Heart left ventricle (tissue), 13 donors: ENCODE results near the gene RNF19B.

Source experiments
- POLR2A ChIP-seq, 2 donors: fragments of 450-650 bp; IDR thresholded peaks; one replicate each; pipeline ENCODE4 v1.6.1; 2017; ENCODE audit warnings: antibody characterized with exemption in 2 of 2, mild to moderate bottlenecking in 2 of 2, moderate library complexity in 2 of 2
- TF ChIP-seq, protein P1 (sequence below), 12 donors: fragments of 200-600 bp; sonication (generic) in 4 of 12; IDR thresholded peaks; one replicate each; pipeline versions ENCODE4 v1.5.0 to v1.8.0; 2018 to 2022; ENCODE audit warnings: antibody characterized with exemption in 12 of 12, mild to moderate bottlenecking in 5 of 12
- donor health status: ischemic (EF 13 %, LVEDD 7.1; RV severe dilation, severe dysfunction).
- donor health status: DM: no; HTN: yes; CAD: no.
- donor health status: DM: no; HTN: no; CAD: no.
- donor health status: ischemic (EF 25% LVEDD 6.9; RV normal size, moderate dysfunction).
- donor health status: ischemic (EF 25% LVEDD 5.7; RV mildly dilated, moderate dysfunction).
- donor health status: ischemic (EF 35%, LVEDD 5.7; RV mildly dilated, moderate dysfunction).
- donor health status: nonischemic (EF 11% LVEDD 7.7; RV severe dilation, severe dysfunction).
- donor health status: DM: yes; HTN: yes; CAD: no.
- donor health status: PGD.
- donor health status: ischemic (EF 29% LVEDD 5.4; RV normal size, mild dysfunction).
- donor health status: nonischemic (EF 23%, LVEDD 6.1; RV moderate dilation, normal function).

DNA sequence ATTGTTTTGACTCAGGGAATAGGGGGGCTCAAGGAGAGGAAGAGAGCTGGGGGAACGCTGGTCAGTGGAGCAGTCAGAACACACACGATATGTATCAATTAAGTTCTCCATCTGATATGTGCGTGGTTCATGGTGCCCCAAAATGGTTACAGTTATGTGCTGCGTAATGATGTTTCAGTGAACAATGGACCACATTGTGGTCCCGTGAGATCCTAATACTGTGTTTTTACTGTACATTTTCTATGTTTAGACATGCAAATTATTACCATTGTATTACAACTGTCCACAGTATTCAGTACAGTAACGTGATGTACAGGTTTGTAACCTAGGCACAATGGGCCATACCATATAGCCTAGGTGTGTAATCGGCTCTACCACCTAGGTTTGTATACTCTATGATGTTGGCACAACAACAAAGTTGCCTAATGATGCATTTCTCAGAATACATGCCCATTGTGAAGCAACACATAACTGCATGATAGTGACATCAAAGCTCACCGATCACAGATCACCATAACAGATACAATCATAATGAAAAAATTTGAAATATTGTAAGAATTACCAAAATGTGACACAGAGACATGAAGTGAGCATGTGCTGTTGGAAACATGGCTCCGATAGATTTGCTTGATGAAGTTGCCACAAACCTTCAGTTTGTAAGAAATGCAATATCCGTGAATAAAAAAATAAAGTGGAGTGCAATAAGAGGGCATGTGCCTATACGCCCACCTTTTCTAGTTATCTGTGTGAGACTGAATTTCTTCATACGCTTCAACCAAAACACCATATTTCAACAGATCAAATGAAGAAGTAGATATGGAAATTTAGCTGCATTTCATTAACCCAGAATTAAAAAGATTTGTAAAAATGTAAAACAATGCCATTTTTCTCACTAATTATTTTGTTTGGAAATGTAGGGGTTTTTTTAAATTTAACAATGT is 48.6 kb downstream of the RNF19B start:
- TF ChIP-seq POLR2A (IDR thresholded peaks at IDR 0.05), result no peak
- TF ChIP-seq, protein P1, sequence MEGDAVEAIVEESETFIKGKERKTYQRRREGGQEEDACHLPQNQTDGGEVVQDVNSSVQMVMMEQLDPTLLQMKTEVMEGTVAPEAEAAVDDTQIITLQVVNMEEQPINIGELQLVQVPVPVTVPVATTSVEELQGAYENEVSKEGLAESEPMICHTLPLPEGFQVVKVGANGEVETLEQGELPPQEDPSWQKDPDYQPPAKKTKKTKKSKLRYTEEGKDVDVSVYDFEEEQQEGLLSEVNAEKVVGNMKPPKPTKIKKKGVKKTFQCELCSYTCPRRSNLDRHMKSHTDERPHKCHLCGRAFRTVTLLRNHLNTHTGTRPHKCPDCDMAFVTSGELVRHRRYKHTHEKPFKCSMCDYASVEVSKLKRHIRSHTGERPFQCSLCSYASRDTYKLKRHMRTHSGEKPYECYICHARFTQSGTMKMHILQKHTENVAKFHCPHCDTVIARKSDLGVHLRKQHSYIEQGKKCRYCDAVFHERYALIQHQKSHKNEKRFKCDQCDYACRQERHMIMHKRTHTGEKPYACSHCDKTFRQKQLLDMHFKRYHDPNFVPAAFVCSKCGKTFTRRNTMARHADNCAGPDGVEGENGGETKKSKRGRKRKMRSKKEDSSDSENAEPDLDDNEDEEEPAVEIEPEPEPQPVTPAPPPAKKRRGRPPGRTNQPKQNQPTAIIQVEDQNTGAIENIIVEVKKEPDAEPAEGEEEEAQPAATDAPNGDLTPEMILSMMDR (IDR thresholded peaks at IDR 0.05), result no peak
